Mesothelial cell of epicardium (in vitro differentiated cells): Measurements from ENCODE around the gene ROR2. TPM values are rescaled to one million over a fixed set of nuclear protein-coding genes. Genes with fewer than 3 reads are reported as not detected.

Experiments
- DNase-seq, 2 experiments: peaks; one replicate each; pipeline ENCODE4 v3.0.0; 2021; ENCODE audit warnings: low spot score in 2 of 2; ENCODE audit not compliant: unreplicated experiment in 2 of 2
- H3K27ac Mint-ChIP-seq: 2 replicates; pipeline ENCODE4 v1.8.0; 2021; ENCODE audit warnings: mixed read lengths
- H3K27me3 Mint-ChIP-seq: 2 replicates; pipeline ENCODE4 v1.8.0; 2021; ENCODE audit warnings: low read depth, mixed read lengths
- H3K36me3 Mint-ChIP-seq: 2 replicates; pipeline ENCODE4 v1.8.0; 2021; ENCODE audit warnings: mixed read lengths
- H3K4me1 Mint-ChIP-seq: 2 replicates; pipeline ENCODE4 v1.8.0; 2021; ENCODE audit warnings: mixed read lengths
- H3K4me3 Mint-ChIP-seq: 2 replicates; pipeline ENCODE4 v1.8.0; 2021; ENCODE audit warnings: mild to moderate bottlenecking, moderate library complexity, mixed read lengths
- H3K9me3 Mint-ChIP-seq: 2 replicates; pipeline ENCODE4 v1.8.0; 2021; ENCODE audit warnings: mixed read lengths
- total RNA-seq: library from RNA; stranded (reverse); gene quantifications from 3 replicates; pipeline ENCODE4 v1.2.1, GENCODE V29; 2021
- TF ChIP-seq, protein P1 (sequence below): fragments of 200-600 bp; sonication (generic); IDR thresholded peaks from one replicate; pipeline ENCODE4 v1.5.0; 2021; ENCODE audit warnings: antibody characterized with exemption; ENCODE audit not compliant: unreplicated experiment

The ROR2 gene
- total RNA-seq, 1 donor from 2014 or later: 41.0 TPM

DNA sequence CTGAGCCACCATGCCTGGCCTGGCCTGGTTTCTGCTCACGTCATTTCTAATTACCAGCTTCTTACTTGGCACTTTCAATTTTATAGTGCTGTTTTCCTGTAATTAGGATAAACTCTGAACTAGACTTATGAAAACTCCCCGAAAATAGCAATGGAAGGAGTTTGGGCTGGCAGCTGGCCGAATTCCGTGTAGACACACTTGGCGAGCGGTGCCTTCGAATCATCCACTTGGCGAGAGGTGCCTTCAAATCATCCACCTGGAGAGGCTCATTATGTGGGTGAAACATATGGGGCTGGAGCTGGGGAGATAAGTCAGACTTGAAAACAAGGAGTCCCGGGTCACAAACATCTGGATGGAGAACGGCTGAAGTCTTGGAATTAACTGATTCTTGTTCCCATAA is 203.7 kb downstream of the ROR2 start:
- TF ChIP-seq, protein P1, sequence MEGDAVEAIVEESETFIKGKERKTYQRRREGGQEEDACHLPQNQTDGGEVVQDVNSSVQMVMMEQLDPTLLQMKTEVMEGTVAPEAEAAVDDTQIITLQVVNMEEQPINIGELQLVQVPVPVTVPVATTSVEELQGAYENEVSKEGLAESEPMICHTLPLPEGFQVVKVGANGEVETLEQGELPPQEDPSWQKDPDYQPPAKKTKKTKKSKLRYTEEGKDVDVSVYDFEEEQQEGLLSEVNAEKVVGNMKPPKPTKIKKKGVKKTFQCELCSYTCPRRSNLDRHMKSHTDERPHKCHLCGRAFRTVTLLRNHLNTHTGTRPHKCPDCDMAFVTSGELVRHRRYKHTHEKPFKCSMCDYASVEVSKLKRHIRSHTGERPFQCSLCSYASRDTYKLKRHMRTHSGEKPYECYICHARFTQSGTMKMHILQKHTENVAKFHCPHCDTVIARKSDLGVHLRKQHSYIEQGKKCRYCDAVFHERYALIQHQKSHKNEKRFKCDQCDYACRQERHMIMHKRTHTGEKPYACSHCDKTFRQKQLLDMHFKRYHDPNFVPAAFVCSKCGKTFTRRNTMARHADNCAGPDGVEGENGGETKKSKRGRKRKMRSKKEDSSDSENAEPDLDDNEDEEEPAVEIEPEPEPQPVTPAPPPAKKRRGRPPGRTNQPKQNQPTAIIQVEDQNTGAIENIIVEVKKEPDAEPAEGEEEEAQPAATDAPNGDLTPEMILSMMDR: no peak
- no peak overlapping the region for H3K4me3 Mint-ChIP-seq
- H3K9me3 Mint-ChIP-seq: no peaks in the 10 kb centered on the region
- DNase-seq: no peak
- H3K27ac Mint-ChIP-seq: no peak overlapping the region
- peaks cover 18% of the 10 kb centered on the region for H3K4me1 Mint-ChIP-seq
- peaks cover 13% of the 10 kb centered on the region for H3K36me3 Mint-ChIP-seq
- no peaks in the 10 kb centered on the region for H3K27me3 Mint-ChIP-seq

DNA sequence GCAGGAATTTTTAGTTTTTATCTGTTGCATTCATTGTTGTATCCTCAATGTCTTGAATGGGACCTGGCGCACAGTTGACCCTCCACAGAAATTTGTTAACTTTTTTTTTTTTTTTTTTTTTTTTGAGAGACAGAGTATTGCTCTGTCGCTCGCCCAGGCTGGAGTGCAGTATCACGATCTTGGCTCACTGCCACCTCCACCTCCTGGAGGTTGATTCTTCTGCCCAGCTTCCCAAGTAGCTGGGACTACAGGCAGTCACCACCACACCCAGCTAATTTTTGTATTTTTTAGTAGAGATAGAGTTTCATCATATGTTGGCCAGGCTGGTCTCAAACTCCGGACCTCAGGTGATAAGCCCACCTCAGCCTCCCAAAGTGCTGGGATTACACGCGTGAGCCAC is 205.9 kb downstream of the ROR2 start:
- Mint-ChIP-seq H3K9me3 (no peaks in the 10 kb centered on the region), H3K27me3 (no peaks in the 10 kb centered on the region), H3K36me3 (peaks cover 13% of the 10 kb centered on the region), H3K4me3 (no peak overlapping the region), H3K27ac (no peak overlapping the region), H3K4me1 (peaks cover 18% of the 10 kb centered on the region)
- TF ChIP-seq, protein P1: no peak
- no peak for DNase-seq

DNA sequence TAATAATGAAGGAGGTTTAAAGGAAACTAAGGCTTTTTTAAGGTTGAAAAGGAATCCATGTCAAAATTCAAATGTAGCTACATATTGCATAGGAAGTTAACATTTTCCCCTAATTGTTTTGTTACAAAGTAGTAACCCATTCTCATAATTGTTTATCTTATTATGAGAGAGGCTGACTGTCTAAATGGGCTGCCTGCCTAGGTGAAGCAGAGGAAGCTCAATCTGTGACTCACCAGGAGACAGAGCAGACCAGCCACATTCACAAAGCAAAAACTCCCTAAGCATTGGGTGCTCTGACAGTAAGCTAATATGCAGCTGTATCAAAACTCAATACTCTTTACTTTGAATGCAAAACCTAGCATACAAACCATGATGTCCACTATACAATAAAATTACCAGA is 208.5 kb downstream of the ROR2 start:
- Mint-ChIP-seq H3K4me3 (no peak overlapping the region), H3K27me3 (no peaks in the 10 kb centered on the region), H3K36me3 (peaks cover 20% of the 10 kb centered on the region), H3K9me3 (no peaks in the 10 kb centered on the region), H3K4me1 (peaks cover 6% of the 10 kb centered on the region), H3K27ac (no peak overlapping the region)
- no peak for DNase-seq
- TF ChIP-seq, protein P1: no peak

DNA sequence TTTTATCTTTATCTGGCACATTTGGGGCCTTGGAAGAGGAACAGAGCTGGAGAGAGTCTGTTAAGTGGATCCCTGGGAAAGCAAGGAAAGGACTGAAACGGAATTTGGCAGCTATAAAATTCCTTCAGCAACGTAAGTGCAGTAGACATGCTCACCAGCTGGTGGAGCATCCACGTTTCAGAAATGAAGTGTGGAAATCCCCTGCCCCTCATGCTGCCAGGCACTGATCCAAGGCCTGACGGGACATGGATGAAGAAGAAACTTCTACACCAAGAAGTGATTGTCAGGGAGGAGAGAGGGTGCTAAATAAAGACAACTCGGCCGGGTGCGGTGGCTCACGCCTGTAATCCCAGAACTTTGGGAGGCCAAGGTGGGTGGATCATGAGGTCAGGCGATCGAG is 209.3 kb downstream of the ROR2 start:
- no peak for DNase-seq
- TF ChIP-seq, protein P1: no peak
- Mint-ChIP-seq H3K4me1 (peaks cover 4% of the 10 kb centered on the region), H3K36me3 (peaks cover 24% of the 10 kb centered on the region), H3K9me3 (no peaks in the 10 kb centered on the region), H3K27ac (no peak overlapping the region), H3K4me3 (no peak overlapping the region), H3K27me3 (no peaks in the 10 kb centered on the region)

DNA sequence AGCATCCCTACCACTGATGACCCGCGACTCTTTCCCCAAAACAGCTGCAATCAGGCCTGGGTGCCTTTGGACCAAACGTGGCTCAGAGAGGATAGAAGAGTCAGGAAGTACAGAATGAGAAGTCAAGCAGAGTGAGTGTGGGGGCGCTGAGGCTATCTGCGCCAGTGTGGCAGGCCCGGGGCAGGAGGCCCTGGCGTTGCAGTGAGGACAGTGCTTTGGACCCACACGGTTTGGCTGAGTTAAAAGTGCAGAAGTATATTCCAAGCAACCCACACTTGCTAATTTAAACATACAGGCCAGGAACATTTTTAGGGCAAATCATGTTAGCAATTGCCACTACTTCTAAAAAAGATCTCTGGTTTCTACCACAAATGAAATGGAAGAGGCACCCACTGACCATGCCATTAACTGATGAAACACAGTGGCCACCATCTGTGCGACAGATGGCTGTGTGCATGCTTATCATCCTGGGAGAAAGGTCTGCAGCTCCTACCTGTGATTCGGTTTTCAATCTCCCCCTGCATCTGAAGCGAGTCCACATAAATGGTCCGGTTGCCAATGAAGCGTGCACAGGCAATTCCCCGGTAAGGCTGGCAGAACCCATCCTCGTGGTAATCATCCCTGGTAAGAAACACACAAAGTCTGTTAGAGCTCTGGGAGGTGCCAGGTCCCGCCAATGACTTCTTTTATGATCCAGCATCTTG is 213.0 kb downstream of the ROR2 start:
- Mint-ChIP-seq H3K36me3 (peaks cover 16% of the 10 kb centered on the region), H3K4me3 (no peak overlapping the region)

More for the DNA sequence above, 213.0 kb downstream of the ROR2 start:
- Mint-ChIP-seq H3K9me3 (no peaks in the 10 kb centered on the region), H3K27ac (no peak overlapping the region), H3K27me3 (no peaks in the 10 kb centered on the region), H3K4me1 (peaks cover 4% of the 10 kb centered on the region)
- TF ChIP-seq, protein P1: no peak
- DNase-seq: no peak
